ENCODE data around the gene SPTLC2.

DNA sequence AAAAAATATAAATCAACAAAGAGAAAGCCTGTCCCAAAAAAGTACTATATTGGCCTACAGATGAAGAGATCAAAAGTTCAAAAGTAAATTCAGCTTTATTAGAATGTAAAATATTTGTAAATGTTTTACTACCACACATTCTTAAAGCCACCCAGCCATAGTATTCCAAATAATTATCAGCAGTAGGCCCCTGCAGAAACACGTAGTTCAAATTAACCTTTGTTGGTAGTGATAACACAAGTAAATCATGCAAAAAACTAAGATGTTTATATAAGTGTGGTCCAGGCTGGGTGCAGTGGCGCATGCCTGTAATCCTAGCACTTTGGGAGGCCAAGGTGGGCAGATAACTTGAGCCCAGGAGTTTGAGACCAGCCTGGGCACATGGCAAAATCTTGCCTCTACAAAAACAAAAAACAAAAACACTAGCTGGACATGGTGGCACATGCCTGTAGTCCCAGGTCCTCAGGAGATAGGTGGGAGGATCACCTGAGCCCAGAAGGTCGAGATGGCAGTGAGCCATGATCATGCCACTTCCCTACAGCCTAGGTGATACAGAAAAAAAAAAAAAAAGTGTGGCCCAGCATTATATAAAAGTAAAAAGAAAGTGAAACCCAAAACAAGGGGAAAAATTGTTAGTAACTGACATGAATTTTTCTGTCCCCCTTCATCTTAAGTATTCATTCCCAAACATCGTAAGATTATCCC, 17.9 kb downstream of the SPTLC2 start:
- TF ChIP-seq CTCF (IDR thresholded peaks at IDR 0.05; ENCODE audit: poor library complexity) (no peak), EZH2phosphoT487 (IDR thresholded peaks at IDR 0.05; ENCODE audit: low read depth, severe bottlenecking, unreplicated experiment) (no peak), EZH2 (IDR thresholded peaks at IDR 0.05; ENCODE audit: borderline replicate concordance) (no peak)
